ENCODE measurements around the gene GNGT1.
A peak's percentile ranks its signal among the peaks of the same experiment; 100 is the strongest.

Gene GNGT1

GRCh38 chr7:93906267-93906666, at the start of gene GNGT1:
Gene GNGT1, plus strand, starts transcription at chr7:93906567. Its CDS starts 180 bp downstream, at chr7:93906747.
- DNase-seq (ENCODE audit: low read depth, low spot score), result no peak

GRCh38 chr7:93858857-93859256, 47.5 kb upstream of the GNGT1 start:
- DNase-seq (ENCODE audit: low read depth, low spot score), result no peak

- no peak for DNase-seq (ENCODE audit: low read depth, low spot score)
These were observed 46.1 kb upstream of the GNGT1 start for GRCh38 chr7:93860261-93860660.

GRCh38 chr7:93861325-93861949, 44.9 kb upstream of the GNGT1 start:
- DNase-seq (ENCODE audit: low read depth, low spot score), result no peak

GRCh38 chr7:93862651-93863050, 43.7 kb upstream of the GNGT1 start:
- DNase-seq (ENCODE audit: low read depth, low spot score), result no peak

- DNase-seq (ENCODE audit: low read depth, low spot score), result no peak
These were observed 39.5 kb upstream of the GNGT1 start for GRCh38 chr7:93866886-93867285.

GRCh38 chr7:93873998-93874574, 32.3 kb upstream of the GNGT1 start:
- no peak for DNase-seq (ENCODE audit: low read depth, low spot score)

- DNase-seq (ENCODE audit: low read depth, low spot score), result no peak
These were observed 28.6 kb upstream of the GNGT1 start for GRCh38 chr7:93877742-93878141.

GRCh38 chr7:93879356-93879755, 27.0 kb upstream of the GNGT1 start:
- no peak for DNase-seq (ENCODE audit: low read depth, low spot score)

GRCh38 chr7:93882468-93882867, 23.9 kb upstream of the GNGT1 start:
- DNase-seq (ENCODE audit: low read depth, low spot score), result no peak

GRCh38 chr7:93883078-93883916, 23.1 kb upstream of the GNGT1 start:
- no peak for DNase-seq (ENCODE audit: low read depth, low spot score)

- DNase-seq (ENCODE audit: low read depth, low spot score), result no peak
These were observed 22.4 kb upstream of the GNGT1 start for GRCh38 chr7:93883917-93884345.

GRCh38 chr7:93884541-93884940, 21.8 kb upstream of the GNGT1 start:
- no peak for DNase-seq (ENCODE audit: low read depth, low spot score)

GRCh38 chr7:93889261-93889660, 17.1 kb upstream of the GNGT1 start:
- no peak for DNase-seq (ENCODE audit: low read depth, low spot score)

GRCh38 chr7:93890041-93890463, 16.3 kb upstream of the GNGT1 start:
- DNase-seq (ENCODE audit: low read depth, low spot score), result peak; percentile 29

- DNase-seq (ENCODE audit: low read depth, low spot score), result no peak
These were observed 15.8 kb upstream of the GNGT1 start, which contains the start of gene TFPI2 for GRCh38 chr7:93890464-93891068. Gene TFPI2, minus strand, starts transcription at chr7:93890753. Its CDS starts 75 bp downstream, at chr7:93890678.

- DNase-seq (ENCODE audit: low read depth, low spot score), result no peak
These were observed 11.9 kb upstream of the GNGT1 start for GRCh38 chr7:93894426-93894825.

GRCh38 chr7:93894966-93895640, 11.3 kb upstream of the GNGT1 start:
- no peak for DNase-seq (ENCODE audit: low read depth, low spot score)

- DNase-seq (ENCODE audit: low read depth, low spot score), result no peak
These were observed 10.3 kb upstream of the GNGT1 start for GRCh38 chr7:93895859-93896600.

GRCh38 chr7:93897680-93898079, 8.7 kb upstream of the GNGT1 start:
- no peak for DNase-seq (ENCODE audit: low read depth, low spot score)
